T-helper 9 cell (primary cell): Measurements from ENCODE around the gene KMT2E.
"Not testable (repeated sequence)": the region's sequence is repeated elsewhere in the genome, so short reads cannot be mapped to it uniquely, and the experiment has no call there.

Experiments
- DNase-seq: peaks from one replicate; pipeline ENCODE4 v3.0.0-alpha.2; 2020

KMT2E gene

GRCh38 chr7:105011141-105011830 is 2.7 kb upstream of the KMT2E start:
- no peak for DNase-seq

DNA sequence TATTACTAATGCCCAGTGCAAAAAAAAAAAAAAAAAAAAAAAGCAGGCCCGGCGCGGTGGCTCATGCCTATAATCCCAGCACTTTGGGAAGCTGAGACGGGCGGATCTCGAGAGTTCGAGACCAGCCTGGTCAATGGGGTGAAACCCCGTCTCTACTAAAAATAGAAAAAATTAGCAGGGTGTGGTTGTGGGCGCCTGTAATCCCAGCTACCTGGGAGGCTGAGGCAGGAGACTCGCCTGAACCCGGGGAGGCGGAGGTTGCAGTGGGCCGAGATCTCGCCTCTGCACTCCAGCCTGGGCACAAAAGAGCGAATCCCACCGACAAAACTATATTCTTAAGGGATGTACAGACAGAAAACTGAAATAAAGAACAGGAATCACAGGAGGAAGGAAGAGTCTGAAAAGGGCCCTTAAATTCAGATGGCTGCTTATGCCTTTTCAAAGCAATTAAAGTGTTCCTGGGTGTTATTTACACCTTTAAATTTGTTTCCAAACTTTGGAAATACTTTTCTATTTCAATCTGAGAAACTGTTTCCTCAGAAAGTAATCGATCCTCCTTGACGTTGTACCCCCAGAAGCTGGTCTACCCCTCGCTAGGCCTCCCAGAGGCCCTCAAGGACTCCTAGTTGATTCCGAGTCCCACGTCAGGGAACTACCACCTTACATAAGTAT is 2.0 kb upstream of the KMT2E start:
- peak; percentile 17 for DNase-seq

DNA sequence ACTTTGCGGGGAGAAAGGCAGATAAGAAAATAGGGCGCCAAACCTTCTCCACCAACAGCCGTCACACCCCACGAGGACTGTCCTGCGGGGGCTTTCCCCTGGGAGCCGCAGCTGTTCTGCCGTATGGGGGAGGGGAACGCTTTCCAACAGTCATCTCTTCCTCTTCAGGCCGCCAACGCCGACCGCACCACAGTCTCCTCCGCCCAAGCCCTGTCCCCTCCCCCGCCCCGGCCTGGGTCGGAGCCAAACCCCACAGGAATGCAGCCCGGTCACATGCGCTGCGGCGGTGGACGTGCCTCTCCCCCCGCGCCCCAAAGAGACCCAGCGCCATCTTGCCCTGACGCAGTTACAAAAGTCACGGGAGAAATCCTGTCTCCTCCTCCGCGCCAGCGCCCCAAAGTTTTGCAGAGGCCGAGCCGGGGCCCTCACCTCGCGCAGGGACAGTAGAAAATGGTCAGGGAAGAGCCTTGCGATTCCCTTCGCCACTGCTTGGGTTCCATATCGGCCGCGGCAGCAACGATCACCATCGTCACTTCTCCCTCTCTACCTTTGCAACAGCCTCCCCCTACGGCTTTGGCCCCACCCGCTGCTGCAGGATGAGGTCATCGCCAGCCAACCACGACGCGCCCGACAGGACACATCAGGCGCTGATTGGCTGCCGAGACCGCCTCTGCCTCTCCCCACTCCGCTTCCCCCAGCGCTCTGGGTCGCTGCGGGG is 1.3 kb upstream of the KMT2E start:
- peak; percentile 100 for DNase-seq

GRCh38 chr7:105013221-105013815 is 687 bp upstream of the KMT2E start:
- DNase-seq = peak; percentile 87

GRCh38 chr7:105014693-105015389 is 836 bp downstream of the KMT2E start:
- DNase-seq = peak; percentile 37

- DNase-seq = no peak
Observed at GRCh38 chr7:105015390-105015965, 1.5 kb downstream of the KMT2E start.

- no peak for DNase-seq
Observed at GRCh38 chr7:105016068-105016708, 2.2 kb downstream of the KMT2E start.

DNA sequence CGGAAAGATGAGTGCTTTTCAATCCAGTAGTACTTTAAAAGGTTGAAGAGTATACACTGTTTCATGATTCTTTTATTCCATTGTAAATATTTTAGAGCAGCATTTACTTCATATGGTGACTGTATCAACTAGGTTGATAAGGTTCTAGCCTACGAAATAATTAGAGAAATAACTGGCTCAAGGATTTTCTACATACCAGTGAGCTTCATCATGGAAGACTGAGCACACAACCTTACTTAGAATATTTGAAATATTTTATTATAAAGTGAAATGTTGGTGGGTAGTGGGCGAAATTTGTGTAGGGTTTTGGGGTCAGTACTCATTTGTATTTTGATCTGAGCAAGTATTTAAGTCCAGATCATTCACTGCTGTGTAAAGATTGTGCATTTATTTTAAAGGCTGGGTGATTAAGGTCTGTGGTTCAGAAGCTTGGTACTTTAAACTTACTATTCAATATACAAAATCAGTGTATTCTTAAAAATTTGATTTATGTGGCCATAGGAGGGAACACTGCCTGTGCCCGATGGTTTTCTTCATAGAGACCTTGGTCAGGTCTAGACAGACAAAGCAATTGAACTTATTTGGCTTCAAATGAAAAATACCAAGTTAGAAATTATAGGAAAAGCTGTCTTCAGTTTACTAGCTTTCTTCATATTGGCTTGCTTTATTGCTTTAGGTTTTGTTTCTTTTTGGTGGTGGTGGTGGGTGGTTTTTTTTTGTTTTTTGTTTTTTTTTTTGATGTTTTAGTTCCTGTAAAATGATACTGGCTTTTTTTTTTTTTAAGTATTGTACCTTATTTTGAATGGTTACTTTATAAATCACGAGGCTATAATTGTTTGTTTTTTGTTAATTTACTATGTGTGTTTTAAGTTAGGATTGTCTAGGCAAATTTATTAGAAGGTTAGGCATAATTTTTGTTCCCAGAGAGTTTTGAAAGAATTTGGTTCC is 3.0 kb downstream of the KMT2E start:
- DNase-seq = no peak

DNA sequence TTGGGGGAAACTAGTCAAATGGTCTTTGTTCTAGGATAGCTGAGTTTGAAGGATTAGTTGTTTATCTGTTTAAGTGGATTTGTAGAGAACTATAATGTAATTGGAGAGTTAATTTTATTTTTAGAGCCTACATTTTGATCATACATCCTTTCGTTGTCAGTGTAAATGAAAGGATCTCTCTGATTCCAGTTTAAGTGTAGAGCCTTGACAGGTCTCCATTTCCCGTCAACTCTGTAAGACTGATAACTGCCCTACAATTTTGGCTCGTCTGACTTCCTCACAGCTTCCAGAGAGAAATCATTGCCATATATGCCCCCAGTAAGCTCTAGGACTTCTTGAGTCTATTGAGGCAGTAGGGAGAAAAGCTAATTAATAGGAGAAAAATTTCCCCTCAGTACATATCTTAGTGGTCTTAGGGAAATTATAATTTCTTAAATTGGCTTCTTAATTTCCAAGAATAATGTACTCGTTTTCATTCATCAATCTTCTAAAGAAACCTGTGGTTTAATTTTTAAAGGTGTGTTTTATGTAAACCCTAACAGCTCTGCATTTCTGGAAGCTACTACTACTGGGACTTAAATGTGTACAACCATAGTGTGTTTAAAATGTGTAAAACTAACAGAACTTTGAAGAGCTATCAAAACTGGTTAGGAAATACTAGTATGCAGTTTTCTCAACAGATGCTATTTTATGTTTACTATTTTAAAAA is 3.8 kb downstream of the KMT2E start:
- DNase-seq = no peak

GRCh38 chr7:105019269-105019668 is 5.3 kb downstream of the KMT2E start:
- no peak for DNase-seq

- no peak for DNase-seq
Observed at GRCh38 chr7:105020926-105021325, 6.9 kb downstream of the KMT2E start.

GRCh38 chr7:105021352-105021751 is 7.3 kb downstream of the KMT2E start:
- no peak for DNase-seq

DNA sequence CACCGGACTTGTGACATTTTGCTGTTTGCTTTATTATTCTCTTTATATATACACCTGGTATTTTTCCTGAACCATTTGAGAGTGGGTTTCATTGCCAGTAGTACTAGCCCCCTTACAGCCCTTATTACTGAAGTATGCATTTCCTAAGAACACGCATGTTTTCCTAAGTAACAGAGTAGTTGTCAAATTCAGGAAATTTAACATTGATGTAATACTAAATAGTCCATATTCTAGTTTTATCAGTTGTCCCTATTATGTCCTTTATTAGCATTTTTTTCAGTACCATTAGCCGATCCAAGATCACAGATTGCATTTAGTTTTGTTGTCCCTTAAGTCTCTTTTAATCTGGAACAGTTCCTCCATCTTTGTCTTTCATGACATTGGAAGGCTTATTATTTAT is 8.0 kb downstream of the KMT2E start:
- no peak for DNase-seq

DNA sequence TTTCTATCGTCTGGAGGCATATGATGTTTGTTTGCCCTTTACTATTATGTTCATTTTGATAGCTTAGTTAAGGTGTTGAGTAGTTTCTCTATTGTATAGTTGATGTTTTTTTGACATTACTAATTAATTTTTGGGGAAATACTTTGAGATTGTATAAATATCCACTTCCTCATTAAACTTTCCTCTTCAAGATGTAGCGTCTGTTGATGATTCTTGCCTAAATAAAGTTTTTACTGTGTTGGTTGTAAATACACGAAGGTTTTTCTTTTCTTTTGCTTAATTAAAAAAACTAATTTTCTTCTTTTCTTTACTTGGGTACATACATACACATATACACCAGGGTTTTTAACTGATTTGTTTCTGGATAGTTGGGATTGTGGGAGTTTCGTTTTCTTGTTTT is 8.5 kb downstream of the KMT2E start:
- DNase-seq = no peak

DNA sequence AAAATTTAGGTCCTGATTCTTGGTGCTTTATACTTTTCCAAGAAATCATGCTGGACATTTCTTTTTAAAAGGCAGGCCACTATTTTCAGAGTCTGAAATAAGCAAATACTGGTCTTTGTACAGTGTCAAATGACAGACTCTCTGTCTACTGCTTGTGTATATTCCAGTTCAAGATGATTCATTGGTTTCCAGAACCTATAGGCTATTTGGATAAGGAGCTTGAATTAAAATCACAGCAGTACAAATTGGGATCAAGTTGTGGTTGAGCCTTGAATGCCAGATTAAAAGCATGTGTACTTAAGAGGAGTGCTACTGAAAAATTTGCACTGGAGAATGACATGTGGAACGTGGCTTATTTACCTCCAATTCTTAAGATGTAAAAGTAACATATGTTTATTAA is 10.7 kb downstream of the KMT2E start:
- DNase-seq = no peak

DNA sequence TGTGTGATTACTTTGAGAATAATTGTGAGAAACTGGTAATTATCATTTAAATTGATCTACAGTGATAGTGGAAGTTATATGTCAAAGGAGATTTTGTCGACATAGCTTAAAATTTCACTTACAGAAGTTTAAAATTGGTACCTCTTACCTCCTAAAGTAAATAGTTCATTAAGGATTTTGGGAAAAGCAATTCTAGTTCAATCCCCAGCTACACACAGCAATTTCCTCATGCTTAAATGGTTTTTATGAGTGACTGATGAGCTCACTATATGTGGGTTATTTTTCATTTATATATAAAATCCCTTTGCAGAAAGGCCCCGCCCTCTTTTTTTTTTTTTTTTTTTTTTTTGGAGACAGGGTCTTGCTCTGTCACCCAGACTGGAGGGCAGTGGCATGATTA is 12.7 kb downstream of the KMT2E start:
- DNase-seq = no peak

DNA sequence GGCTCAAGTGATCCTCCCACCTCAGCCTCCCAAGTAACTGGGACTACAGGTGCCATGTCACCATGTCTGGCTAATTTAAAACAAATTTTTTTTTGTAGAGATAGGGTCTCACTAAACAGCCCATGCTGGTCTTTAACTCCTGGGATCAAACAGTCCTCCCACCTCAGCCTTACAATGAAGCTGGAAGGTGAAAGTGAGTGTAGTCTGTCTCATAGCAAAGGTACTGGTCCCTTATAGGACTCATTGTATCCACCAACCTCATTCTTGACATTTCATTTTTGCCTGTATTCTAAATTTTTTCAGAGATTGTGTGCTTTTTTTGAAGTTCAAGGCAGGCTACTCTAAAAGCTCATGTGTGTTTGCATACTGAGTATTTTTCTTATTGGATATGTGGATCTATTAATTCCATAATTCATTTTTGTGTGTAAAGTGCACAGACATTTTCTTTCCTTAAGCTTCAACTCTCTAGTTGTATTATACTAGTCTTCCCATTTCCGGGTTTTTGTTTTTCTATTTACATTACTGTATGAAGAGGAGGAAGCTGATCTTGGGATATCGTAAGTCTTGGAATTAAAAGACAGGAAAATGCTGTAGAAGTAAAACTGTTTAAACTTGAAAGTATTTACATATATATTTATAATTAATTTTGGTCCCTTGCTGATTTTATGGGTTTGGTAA is 13.3 kb downstream of the KMT2E start:
- no peak for DNase-seq

- DNase-seq = no peak
Observed at GRCh38 chr7:105028004-105028403, 14.0 kb downstream of the KMT2E start.

GRCh38 chr7:105028941-105029340 is 14.9 kb downstream of the KMT2E start:
- DNase-seq = not testable (repeated sequence)

- DNase-seq = no peak
Observed at GRCh38 chr7:105030447-105030846, 16.4 kb downstream of the KMT2E start.
